ENCODE data around the gene RAB14. TPM values are rescaled to one million over a fixed set of nuclear protein-coding genes. Genes with fewer than 3 reads are reported as not detected.
"Not testable (repeated sequence)": the region's sequence is repeated elsewhere in the genome, so short reads cannot be mapped to it uniquely, and the experiment has no call there.

Gene RAB14
- polyA plus RNA-seq, 4 donors: 100 to 130 (median 128) TPM

- no peak for DNase-seq (ENCODE audit: low read depth in 4 of 4, low spot score in 3 of 4)
Observed at GRCh38 chr9:121192959-121193640, 8.6 kb downstream of the RAB14 start.

GRCh38 chr9:121192518-121192917, 9.2 kb downstream of the RAB14 start:
- no peak for DNase-seq (ENCODE audit: low read depth in 4 of 4, low spot score in 3 of 4)

GRCh38 chr9:121191235-121191634, 10.4 kb downstream of the RAB14 start:
- DNase-seq (ENCODE audit: low read depth in 4 of 4, low spot score in 3 of 4): no peak

DNA sequence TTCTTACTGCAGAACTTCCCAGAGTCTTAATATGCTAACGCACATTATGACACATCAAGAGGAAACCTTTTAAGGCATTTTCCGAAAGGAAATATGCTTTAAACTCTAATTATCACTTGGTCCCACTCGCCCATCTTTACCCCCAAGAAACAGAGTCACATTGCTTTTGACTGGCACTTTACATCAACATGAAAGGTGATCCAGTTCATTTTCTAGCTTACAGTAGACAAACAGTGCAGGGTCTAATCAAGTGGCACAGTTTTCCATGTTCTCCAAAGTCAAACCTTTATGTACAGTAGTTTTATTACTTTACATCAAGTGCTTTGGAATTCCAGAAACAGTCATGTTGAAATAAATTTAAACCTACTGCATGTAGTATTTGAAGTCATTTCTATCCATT, 12.0 kb downstream of the RAB14 start:
- DNase-seq (ENCODE audit: low read depth in 4 of 4, low spot score in 3 of 4): no peak

- DNase-seq (ENCODE audit: low read depth in 4 of 4, low spot score in 3 of 4): no peak
Observed at GRCh38 chr9:121189006-121189405, 12.7 kb downstream of the RAB14 start.

DNA sequence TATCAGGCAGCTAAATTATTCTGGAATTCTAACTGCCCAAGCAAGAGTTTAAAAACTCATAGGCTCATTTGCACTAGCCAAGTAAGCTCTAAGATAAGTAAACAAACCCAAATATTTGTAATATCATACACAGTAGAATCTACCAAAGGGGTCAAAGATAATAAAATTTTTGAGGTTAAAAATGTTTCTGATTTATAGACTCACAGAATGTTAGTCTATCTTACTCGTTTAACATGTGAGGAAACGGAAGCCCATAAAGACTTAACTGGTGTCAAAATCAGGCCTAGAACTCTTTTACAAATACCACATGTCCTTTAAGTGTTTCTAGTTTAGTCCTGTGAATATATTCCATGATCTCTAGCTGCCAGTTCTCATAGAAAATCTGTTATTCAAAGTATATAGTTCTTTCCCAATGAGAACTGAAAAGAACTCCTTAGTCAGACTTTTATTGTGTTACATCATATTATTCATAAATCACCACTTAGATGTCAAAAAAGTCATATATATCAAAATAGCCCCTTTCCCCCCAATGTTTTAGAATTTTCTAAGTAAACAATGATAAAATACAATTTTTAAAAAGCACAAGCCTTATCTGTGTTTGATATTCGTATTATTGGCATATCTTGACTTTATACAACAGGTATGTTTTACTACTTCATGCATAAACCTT, 13.9 kb downstream of the RAB14 start:
- no peak for DNase-seq (ENCODE audit: low read depth in 4 of 4, low spot score in 3 of 4)

GRCh38 chr9:121185774-121186403, 15.8 kb downstream of the RAB14 start:
- DNase-seq (ENCODE audit: low read depth in 4 of 4, low spot score in 3 of 4): no peak

- no peak for DNase-seq (ENCODE audit: low read depth in 4 of 4, low spot score in 3 of 4)
Observed at GRCh38 chr9:121185178-121185745, 16.4 kb downstream of the RAB14 start.

DNA sequence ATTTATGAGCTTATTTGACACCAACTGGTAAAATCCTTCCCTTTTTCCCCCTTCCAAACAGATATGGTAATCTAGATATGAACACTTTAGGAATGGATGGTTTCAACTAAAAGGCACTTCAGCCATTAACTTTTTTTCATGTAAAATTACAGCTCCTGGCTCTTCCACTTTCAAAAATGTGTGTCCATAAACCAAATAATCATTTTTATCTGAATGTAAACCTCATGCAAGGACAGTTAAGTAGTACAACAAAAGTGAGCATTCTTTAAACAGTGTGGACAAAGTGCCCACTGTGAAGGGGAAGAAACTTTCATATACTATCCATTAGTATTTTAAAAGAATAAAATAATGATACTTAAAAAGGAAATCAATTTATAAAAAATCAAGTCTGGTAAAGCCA, 17.2 kb downstream of the RAB14 start:
- no peak for DNase-seq (ENCODE audit: low read depth in 4 of 4, low spot score in 3 of 4)

DNA sequence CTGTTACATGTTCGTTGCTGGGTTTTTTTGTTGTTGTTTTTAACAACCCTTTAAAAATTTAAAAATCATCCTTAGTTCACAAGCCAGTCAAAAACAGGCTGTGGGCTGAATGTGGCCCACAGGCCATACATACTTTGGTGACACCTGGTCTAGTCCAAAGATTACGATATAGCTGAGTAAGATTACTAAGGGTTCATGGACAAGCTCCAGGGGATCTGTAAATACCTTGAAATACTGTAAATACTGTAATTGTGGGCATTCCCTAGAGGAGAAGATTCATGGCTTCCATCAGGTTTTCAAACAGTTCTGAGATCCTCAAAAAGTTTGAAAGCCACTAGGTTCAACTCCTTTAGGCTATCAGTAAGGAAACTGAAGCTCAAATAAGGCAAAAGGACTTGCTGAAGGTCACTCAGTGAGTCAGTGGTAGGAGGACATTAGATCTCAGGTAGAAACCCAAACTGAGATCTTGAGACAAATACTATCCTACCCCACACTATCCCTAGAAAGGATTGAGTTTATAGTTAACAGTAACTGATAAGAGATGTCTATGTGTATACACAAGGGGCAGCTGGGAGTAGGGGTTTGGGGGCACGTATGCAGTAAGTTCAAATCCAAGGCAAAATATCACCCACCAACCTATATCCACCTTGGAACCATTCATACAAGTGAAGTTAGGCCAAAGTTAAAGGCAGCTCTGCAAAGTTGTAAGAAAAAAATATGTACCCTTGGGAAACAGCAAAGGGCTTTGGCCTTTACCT, 17.8 kb downstream of the RAB14 start:
- no peak for DNase-seq (ENCODE audit: low read depth in 4 of 4, low spot score in 3 of 4)

- no peak for DNase-seq (ENCODE audit: low read depth in 4 of 4, low spot score in 3 of 4)
Observed at GRCh38 chr9:121182989-121183388, 18.7 kb downstream of the RAB14 start.

DNA sequence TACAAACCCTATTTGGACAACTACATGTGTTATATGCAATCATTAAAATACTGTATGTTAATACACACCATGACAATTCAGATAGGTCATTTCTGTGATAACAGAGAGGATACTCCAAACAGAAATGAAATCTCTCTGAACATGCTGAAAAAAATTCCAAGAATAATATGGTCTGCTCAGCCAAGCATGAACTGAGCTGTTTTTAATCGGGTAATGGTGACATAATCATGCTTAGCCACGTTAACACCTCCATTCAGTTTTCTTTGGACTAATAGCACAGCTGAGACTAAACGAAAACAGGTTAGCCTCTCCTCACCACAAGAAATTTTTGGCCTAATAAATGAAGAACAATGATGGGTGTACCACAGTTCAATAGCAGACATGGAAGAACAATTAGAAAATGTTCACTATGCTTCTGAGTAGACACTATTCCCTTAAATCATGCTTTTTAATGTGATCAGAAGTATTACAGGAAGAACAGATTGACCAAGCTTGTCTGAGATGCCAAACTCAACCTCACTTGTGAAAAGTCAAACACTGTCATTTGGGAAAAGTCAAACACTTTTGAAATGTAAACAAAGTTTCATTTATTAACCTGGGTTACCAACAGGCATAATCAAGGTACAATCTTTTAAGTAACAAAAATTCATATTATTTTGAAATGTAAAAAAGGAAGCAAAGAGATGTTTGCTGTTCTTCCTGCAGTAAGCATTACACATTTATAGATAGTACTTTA, 19.4 kb downstream of the RAB14 start:
- DNase-seq (ENCODE audit: low read depth in 4 of 4, low spot score in 3 of 4): no peak

DNA sequence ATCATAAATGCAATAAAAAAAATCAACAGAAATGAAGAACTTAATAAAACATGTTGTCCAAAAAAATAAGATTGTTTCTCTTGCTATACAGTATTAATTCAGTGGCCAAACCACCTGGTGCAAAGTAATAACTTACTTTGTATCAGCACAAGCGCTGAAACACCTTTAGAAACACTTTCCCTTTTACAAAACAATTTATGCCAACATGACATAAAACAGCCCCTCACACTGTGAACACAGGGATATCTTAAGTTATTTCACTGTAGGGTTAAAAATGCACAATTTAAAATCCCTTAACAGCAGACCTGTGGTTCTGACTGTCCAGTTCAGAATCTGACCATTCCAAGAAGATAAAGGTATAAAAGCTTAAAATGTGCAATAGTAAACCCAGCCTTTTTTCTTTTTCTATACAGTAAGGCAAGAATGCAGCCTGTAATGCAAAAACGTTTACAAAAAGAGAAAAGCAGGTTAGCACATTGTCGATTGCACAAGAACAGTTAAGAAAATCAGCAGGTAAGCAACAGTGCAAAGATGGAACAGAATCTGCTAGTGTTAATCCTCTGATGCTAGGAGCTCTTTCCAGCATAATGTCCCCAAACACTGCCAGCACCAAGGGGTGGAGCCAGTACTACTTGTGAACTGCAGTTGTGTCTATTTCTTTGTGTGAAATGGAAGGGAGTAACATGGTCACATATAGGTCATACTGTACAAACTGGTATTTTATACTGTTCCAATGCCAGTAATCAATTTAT, 21.6 kb downstream of the RAB14 start:
- no peak for DNase-seq (ENCODE audit: low read depth in 4 of 4, low spot score in 3 of 4)

DNA sequence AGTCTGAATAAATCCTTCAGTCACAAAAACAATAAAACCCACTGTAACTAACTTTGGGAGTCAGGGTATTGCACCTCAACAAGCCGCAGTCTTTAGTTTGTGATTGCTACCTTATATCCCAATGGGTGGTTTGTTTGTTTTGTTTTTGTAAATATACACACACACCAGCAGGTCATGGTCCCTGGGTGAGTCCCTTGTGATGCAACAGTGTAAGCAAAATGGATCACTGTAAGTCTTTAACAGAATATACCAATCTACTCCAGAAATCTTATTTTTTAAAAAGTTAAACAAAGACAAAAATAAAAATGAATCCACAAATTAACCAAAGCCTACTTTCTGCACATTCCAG, 22.3 kb downstream of the RAB14 start:
- DNase-seq (ENCODE audit: low read depth in 4 of 4, low spot score in 3 of 4): not testable (repeated sequence)

DNA sequence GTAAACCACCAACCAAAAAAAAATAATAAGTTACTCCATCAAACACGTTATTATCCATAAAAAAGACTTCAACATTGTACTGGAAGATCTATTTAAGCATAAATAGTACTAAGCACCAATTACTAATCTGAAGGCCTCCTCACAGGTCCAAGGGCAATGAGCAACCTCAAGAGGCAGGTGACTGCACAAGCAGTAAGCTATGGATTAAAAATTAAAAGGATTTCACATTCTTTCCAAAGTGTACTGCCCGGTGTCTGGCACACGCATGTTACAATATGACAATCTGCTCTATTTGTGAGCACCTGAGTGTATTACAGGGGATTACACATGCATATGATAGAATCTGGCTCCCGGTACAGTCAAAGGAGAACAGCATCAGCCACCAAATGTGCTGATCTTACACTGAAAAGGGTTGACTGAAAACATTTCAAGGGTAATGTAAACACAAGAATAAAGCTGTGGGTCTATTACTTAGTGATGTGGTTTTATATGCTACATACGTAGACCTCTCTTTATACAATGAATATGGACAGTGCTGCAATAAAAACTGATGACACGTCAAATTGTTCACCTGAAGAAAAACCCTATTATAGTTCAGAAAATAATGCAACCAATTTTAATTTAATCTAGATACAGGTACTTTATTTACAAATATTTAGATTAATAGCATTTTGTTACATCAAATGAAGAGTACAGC, 22.8 kb downstream of the RAB14 start:
- DNase-seq (ENCODE audit: low read depth in 4 of 4, low spot score in 3 of 4): no peak

- no peak for DNase-seq (ENCODE audit: low read depth in 4 of 4, low spot score in 3 of 4)
Observed at GRCh38 chr9:121173501-121173900, 28.2 kb downstream of the RAB14 start.

- no peak for DNase-seq (ENCODE audit: low read depth in 4 of 4, low spot score in 3 of 4)
Observed at GRCh38 chr9:121172726-121173487, 28.8 kb downstream of the RAB14 start.

DNA sequence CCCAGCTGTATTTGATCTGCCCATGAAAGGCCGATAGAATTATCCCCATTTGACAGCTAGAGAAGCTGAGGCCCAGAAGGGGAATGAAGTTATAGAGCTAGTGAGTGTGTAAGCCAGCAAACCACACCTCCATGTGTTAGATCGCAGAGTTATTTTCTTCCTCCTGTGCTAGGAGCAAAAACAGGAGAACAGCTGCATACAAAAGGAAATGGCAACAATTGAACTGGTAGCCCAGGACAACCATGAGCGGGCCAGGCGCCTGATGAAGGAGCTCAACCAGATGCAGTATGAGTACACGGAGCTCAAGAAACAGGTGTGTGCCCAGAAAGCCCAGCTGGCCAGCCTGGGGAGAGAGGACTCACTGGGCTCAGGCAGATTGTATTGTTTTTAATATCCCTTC, 30.4 kb downstream of the RAB14 start:
- DNase-seq (ENCODE audit: low read depth in 4 of 4, low spot score in 3 of 4): no peak
